Measurements from ENCODE around the gene FBXO22. TPM values are rescaled to one million over a fixed set of nuclear protein-coding genes. Genes with fewer than 3 reads are reported as not detected.
"Not testable (repeated sequence)": the region's sequence is repeated elsewhere in the genome, so short reads cannot be mapped to it uniquely, and the experiment has no call there.

Gene FBXO22
- total RNA-seq, result 30.8 and 41.2 TPM in 2 replicates

DNA sequence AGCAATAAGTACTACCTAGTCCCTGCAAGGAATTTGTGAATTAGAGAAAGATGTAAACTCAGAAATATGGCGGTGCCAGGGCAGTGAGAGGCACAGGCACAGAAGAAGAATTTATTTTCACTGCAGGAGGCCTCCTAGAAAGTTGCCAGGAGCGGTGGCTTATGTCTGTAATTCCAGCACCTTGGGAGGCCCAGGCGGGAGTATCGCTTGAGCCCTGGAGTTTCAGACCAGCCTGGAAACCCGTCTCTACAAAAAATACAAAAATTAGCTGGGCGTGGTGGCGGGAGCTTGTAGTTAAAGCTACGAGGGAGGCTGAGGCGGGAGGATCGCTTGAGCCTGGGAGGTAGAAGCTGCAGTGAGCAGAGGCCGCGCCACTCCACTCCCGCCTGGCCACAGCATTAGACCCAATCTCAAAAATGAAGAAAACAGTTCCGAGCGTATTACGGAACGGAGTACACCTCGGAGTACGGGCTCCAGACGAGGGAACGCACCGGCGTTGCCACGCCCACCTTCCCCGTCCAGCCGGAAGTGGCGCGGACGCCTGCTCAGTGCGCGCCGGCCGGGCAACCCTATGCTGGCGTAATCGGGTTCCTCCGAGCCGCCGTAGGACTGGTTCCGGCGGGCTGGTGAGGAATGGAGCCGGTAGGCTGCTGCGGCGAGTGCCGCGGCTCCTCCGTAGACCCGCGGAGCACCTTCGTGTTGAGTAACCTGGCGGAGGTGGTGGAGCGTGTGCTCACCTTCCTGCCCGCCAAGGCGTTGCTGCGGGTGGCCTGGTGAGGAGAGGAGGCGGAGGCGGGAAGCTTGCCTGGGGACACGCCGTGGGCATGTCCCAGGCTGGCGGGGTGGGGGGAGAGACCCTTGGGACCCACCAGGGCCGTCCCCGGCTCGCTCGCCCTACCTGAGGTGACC, at the start of gene FBXO22:
FBXO22 (plus strand) TSS at position 548 of the 909 bp plus-strand sequence; CDS start at position 634, 86 bp downstream.
- DNase-seq (ENCODE audit: low read depth in 2 of 2), result peak; percentile 92 to 93

DNA sequence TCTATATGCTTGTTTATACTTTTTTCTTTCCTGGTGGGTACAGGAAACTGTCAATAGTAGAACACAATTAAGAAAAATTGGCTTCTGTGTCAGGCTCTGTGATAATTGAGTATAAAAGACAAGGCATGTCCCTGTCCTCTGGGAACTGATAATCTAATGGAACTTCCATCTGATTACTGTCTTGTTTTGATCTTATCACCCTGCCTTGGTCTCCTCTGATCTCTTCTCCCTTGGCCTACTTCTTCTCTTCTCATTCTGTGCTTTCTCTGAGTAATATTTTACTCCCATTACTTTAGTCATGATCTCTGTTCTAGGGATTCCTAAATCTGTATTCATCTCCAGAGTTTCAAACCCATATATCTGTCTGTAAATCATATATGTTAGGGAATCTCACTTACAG, 45.8 kb upstream of the FBXO22 start:
- no peak for DNase-seq (ENCODE audit: low read depth in 2 of 2)

DNA sequence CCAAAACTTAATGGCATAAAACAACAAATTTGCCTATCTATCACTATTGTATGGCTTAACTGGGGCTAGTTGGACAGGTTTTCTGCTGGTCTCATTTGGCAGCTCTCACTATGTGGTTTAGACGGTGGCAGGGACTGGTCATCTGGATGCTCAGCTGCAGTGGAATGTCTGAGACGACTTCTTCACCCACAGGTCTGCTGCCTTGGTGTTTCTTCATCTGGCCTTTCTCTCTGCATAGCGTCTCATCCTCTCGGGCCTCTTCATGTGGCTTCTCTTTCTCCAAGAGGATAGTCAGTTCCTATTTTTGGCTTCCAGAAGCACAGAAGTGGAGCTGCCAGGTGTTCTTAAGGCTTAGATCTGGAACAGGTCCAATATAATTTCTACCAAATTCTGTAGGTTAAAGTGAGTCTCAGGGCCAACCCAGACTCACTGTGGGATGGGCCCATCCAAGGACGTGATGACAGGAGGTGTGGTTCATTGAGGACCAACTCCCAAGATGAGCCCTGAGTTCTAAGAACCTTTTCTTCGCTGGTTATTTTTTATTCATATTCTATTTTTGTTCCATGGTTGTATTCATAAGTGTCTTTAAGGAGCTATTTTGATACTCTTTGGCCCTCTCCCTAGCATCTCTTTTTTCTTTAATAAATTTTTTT, 41.8 kb upstream of the FBXO22 start:
- DNase-seq (ENCODE audit: low read depth in 2 of 2), result no peak

DNA sequence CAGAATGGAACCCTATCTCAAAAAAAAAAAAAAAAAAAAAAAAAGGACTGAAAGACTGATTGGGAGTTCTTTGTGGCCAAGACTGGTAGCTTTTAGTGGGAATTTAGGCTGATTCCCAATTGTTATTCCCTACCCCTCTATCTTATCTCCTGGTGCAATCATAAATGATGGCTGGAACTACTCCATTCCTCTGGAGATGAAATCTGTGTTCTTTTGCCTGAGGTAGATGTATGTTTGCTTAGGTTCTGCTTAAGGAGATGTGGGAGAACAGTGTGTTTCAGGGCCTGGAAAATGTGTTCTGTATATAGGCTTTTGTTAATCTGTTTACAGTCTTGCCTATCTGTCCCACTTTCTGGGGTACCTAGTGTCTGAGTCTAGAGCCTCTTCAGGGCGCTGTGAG, 40.9 kb upstream of the FBXO22 start:
- no peak for DNase-seq (ENCODE audit: low read depth in 2 of 2)

DNA sequence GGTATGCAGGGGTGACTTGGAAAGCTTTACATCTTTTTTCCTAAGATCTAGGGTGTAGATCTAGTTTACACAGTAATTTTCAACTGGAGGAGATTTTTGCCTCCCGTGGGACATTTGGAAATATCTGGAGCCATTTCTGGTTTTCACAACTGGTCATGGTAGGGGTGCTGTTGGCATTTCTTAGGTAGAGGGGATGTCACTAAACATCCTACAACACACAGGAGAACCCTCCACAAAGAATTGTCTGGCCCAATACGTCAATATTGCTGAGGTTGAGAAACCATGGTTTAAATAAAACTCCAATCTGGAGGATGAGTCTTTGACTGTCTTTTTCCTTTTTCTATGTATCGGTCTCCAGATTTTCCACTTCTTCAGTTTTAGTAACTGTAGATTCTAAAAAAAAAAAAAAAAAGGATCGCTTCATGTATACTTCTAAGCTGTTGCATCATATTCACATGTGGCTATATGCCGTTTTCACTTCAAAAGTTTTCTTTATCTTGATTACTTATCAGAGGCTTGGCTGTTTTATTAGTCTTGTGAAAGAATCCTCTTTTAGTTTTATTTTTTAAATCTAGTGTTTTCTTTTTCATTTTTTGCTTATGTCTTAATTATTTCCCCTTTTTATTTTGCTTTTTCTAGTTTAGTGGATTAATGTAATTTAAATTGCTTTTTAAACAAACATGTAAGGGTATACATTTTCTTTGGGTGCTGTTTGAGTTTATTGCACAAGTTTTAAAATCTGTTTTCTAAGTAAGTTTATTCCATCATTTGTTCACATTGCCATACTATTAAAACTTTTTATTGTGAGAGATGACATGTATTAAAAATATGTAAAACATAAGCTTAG, 39.2 kb upstream of the FBXO22 start:
- no peak for DNase-seq (ENCODE audit: low read depth in 2 of 2)

DNA sequence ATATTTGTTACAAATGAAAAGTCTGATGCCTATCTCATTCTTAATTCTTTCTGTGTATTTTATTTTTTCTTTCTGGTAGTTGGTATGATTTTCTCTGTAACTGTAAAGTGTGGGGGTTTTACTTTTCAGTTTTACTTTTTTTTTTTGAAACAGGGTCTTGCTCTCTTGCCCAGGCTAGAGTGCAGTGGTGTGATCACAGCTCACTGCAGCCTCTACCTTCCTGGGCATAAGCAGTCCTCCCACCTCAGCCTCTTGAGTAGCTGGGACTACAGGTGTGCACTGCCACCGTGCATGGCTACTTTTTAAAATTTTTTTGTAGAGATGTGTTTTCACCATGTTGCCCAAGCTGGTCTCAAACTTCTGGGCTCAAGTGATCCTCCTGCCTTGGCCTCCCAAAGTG, 37.6 kb upstream of the FBXO22 start:
- not testable (repeated sequence) for DNase-seq (ENCODE audit: low read depth in 2 of 2)

DNA sequence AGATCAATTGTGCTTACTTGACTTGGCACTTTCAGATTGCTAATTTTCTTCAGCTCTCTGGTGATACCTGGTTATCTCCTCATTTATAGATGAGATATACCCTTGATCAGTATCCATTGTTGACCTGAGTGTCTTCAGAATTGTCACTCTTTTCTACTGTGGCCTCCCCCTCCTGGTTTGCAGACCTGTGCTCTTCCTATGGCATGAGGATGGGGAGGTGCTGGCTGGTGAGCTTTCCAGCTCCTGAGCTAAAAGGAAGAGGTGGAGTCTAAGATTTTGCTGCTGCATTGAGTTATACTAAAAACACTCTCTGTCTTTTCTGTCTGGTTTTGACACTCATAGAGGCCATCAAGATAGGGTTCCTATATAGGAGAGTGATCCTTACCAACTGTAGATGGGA, 36.8 kb upstream of the FBXO22 start:
- no peak for DNase-seq (ENCODE audit: low read depth in 2 of 2)

DNA sequence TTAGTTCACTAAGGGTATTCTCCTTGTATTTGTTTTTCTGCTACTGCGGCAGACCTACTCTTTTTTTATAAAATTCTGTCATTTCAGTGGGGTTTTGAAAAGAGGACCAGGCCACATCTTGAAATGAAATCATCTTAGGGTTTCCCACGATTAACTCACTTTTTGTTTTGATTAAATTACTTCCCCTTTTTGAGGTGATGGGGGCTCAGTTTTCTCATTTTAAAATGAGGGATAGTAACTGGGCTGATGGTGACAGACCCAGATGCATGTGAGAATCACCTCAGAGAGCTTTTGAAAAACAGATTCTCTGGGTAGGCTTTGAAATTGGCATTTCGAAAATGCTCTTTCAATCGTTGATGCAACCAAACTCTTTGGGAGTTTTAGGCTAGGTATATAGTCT, 36.2 kb upstream of the FBXO22 start:
- DNase-seq (ENCODE audit: low read depth in 2 of 2), result no peak

DNA sequence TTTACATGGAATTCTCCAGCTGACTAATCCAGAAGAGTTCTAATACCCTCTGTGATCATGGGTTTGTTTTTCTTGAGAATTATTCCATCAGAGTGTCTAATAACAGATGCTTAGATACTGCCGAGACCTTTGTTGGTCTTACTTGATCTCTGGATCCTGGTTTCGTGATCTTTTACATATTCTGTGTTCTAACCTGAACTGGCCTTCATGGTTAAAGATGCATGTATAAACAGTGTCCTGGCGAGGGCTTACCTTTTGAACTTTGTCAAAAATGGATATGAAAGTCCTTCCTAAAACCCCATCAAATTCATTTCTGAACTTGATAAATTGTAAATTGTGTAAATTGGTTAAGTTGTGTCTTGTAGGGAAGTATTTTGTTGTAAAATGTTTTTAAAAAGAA, 35.7 kb upstream of the FBXO22 start:
- no peak for DNase-seq (ENCODE audit: low read depth in 2 of 2)

DNA sequence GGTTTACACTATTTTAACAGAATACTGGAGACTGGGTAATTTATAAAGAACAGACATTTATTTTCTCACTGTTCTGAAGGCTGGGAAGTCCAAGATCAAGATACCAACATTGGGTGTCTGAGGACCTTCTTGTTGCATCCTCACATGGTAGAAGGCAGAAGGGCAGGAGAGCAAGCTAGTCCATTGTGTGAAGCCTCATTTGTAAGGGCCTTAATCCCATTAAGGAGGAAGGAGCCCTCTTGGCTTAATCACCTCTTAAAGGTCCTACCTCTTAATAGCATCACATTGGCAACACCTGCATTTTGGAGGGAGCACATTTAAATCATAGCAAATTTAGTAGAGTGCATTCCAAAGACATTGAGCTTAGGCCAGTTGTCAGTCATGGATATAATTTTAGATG, 34.2 kb upstream of the FBXO22 start:
- no peak for DNase-seq (ENCODE audit: low read depth in 2 of 2)

DNA sequence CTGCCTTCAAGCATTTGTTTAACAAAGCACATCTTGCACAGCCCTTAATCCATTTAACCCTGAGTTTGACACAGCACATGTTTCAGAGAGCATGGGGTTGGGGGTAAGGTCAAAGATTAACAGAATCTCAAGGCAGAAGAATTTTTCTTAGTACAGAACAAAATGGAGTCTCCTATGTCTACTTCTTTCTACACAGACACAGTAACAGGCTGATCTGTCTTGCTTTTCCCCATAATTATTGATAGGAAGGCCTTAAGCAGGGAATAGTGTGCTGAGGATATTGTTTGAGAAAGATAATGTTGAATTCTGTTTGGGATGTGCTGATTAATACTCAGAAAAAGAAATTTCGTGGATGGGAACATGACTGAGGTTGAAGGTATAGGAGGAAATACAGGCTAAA, 32.1 kb upstream of the FBXO22 start:
- not testable (repeated sequence) for DNase-seq (ENCODE audit: low read depth in 2 of 2)

DNA sequence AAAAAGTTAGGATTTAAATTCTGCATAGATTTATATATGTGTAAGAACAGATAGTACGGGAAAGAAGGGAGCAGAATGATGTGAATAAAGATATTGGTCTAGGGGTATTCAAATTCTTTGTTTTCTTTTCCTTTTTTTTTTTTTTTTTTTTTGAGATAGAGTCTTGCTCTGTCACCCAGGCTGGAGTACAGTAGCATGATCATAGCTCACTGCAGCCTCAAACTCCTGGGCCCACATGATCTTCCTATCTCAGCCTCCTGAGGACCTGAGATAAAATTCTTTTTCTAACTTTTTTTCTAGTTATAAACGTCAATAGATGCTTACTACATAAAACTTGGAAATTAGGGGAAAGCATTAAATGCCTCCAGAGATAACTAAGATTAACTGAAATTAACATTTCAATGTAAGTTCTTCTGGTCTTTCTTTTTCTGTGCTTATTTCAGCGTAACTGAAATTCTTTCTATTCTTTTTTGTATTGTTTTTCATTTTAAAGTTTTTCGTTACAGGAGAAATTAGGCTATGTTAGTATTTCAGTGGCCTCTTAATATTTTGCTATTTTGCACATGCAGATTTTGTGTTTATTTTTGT, 31.2 kb upstream of the FBXO22 start:
- no peak for DNase-seq (ENCODE audit: low read depth in 2 of 2)

DNA sequence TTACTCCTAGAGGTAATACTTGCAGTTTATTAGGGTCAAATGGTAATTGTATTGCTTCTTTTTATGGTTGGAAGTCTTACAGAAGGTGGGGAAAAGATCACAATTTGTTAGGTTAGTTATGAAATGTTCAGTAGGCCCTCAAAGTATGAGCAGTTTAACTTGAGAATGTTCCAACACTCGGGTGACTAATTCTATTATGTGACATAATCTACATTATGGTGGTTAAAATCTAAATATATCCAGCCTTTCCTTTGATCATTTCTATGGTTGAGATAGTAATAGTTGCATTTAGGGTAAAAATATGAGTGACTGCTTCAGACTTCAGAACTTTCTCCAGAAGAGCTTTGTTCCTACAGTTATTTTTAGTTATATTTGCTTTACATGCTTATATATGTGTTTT, 19.6 kb upstream of the FBXO22 start:
- peak in 1 of 2 donors; percentile 17 for DNase-seq (ENCODE audit: low read depth in 2 of 2)

DNA sequence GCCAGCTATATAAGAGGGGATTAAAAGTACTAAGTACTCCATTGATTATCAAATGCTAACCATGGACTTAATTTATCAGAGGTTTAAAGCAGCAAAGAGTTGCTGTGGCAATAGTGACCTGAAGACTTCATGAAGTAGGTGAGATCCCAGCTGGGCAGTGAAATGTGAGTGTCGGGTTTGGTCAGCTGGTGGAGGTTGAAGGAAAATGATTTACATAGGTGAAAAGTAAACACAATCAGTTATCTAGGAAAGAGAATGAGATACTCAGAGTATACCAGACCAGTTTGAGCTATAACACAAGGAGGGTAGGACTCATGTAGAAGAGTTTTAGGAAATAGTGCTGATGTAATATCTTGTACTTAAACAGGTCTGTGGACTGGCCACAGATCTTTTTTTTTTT, 16.5 kb upstream of the FBXO22 start:
- DNase-seq (ENCODE audit: low read depth in 2 of 2), result no peak

DNA sequence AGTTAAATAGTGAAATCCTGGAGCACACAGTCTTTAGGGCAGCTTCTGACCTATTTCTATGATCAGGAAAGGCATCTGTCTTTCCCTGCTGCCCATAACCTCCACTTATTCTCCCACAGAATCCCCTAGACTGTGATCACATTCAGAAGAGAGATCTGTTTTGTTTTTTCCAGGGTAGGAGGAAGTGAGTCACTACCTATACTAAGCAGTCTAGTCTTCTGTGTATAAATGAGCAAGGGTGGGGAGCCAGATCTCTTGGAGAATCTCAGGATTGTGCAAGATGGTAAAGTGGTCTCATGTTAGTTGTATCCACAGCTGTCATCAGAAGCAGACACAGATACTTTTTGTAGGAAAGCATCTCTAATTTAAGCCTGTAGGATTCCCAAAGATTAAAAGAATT, 11.8 kb upstream of the FBXO22 start:
- peak; percentile 66 to 94 for DNase-seq (ENCODE audit: low read depth in 2 of 2)

DNA sequence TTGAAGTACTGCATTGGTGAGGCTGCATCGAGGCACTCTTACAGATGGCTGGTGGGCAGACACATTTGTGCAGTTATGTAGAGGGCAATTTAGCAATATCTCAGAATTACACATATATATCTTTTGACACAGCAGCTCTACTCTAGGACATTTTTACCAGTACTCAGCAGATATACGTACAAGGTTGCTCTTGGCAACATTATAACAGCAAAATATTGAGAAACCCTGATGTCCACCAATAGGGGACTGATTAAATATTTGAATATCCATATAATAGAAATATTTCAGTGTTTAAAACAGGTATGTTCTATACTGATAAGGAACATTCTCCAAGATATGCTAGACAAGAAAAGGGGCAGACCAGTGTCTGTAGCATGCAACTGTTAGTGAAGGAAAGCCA, 7.9 kb upstream of the FBXO22 start:
- DNase-seq (ENCODE audit: low read depth in 2 of 2), result no peak

DNA sequence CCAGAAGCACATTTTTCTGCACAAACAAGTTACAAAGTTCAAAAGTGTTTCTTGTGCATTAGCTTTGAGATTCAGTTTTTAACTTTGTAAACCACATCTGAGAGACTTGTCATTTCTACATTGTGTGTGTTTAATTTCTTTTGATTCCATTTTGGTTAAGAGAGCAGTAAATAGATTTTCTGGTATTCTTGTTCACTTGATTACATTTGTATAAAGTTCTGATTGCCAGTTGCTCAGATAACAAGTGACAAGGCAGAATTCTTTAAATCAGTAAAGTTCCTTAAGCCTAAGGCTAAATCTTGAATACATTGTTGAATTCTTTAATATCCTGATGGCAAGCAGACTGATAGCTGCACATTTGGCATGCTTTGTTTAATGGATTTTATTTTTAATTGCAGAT, 3.1 kb upstream of the FBXO22 start:
- DNase-seq (ENCODE audit: low read depth in 2 of 2), result no peak

DNA sequence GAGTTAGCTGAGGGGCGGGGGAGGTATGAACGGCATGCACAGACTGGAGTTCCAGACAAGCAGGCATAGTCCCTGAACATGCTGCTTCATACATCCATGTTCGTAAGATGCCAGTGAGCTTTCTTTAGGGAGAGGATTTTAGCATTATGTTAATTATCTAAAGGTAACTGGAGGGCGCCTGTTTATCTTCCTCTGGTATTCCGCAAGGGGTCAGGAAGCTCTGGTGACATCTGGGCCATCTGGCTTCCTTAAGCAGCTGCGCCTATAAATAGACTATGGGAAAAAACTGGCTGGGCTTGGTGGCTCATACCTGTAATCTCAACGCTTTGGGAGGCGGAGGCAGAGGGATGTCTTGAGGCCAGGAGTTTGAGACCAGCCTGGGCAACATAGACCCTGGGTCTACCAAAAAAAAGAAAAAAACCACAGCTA, 1.5 kb upstream of the FBXO22 start:
- DNase-seq (ENCODE audit: low read depth in 2 of 2), result peak; percentile 4 to 29

DNA sequence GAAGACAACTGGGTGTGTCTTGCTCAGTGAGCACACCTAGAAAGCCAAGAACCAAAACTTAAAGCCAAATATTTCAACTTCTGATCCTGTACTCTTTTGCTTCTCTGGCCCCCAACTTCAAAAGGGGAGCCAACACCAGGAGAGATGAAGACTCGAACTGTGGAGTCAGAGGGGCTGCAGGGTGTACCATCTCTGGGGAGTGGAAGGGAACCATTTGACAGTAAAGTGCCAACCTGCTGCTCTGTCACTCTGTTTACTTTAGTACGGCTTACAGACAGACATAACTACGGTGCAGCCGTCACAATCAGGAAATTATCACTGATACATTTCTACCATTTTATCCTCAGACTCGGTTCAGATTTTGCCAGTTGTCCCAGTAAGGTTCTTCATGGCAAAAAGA, 1.6 kb downstream of the FBXO22 start:
- DNase-seq (ENCODE audit: low read depth in 2 of 2), result no peak

DNA sequence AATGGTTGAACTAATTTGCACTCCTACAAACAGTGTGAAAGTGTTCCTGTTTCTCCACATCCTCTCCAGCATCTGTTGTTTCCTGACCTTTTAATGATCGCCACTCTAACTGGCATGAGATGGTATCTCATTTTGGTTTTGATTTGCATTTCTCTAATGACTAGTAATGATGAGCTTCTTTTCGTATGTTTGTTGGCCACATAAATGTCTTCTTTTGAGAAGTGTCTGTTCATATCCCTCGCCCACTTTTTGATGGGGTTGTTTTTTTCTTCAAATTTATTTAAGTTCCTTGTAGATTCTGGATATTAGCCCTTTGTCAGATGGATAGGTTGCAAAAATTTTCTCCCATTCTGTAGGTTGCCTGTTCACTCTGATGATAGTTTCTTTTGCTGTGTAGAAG, 6.7 kb downstream of the FBXO22 start:
- not testable (repeated sequence) for DNase-seq (ENCODE audit: low read depth in 2 of 2)

DNA sequence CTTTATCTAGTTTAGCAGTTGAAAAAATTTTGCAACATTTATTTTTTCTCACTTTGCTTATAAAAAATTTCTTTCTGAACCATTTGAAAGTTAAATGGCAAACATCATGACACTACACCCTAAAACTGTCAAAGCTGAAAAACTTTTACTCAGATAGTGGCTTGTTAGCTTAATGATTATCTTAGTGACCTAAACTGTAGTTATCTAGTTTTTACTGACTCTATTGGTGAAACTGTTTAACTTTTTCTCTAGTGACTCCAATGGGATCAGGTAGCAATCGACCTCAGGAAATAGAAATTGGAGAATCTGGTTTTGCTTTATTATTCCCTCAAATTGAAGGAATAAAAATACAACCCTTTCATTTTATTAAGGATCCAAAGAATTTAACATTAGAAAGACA, 13.3 kb downstream of the FBXO22 start:
- no peak for DNase-seq (ENCODE audit: low read depth in 2 of 2)

DNA sequence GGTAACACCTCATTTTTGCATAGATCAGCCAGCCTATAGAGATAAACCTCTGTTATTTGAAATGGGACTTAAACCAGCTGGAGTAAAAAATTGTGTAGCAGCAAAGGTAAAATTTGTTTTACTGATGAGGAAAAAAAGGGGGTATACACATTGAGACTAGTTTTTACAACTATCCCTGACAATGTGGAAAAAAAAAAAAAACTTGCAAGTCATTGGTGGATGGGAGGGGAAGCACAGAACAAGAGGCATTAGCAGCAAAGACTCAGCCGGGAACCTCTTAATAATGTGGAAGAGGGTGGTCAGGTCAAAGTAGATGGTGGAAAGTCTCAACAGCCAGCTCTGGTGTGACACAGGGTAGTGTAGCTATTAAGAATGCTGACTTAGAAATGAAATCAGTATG, 14.5 kb downstream of the FBXO22 start:
- DNase-seq (ENCODE audit: low read depth in 2 of 2), result no peak

All from lung microvascular endothelial cell (primary cell).